KG1 (cell line): ENCODE results near the gene ZNF599.
A peak's percentile ranks its signal among the peaks of the same experiment; 100 is the strongest.
"Not testable (repeated sequence)": the region's sequence is repeated elsewhere in the genome, so short reads cannot be mapped to it uniquely, and the experiment has no call there.

Experiments
- DNase-seq: peaks from one replicate; lab custom pipeline; 2025; lab: John Stamatoyannopoulos, UW

Gene ZNF599

GRCh38 chr19:34772697-34773554 is at the start of gene ZNF599:
TSS of gene ZNF599 (minus strand) at chr19:34773215. CDS start at chr19:34772841, 374 bp downstream.
- DNase-seq, result peak; percentile 91

- no peak for DNase-seq
Observed at GRCh38 chr19:34818270-34818669, 45.3 kb upstream of the ZNF599 start.

GRCh38 chr19:34816708-34817107 is 43.7 kb upstream of the ZNF599 start:
- DNase-seq, result no peak

- DNase-seq, result no peak
Observed at GRCh38 chr19:34808566-34808965, 35.6 kb upstream of the ZNF599 start.

- DNase-seq, result no peak
Observed at GRCh38 chr19:34806976-34807860, 34.2 kb upstream of the ZNF599 start.

GRCh38 chr19:34804115-34804514 is 31.1 kb upstream of the ZNF599 start:
- DNase-seq, result no peak

GRCh38 chr19:34796953-34797352 is 23.9 kb upstream of the ZNF599 start:
- DNase-seq, result not testable (repeated sequence)

GRCh38 chr19:34794066-34794960 is 21.3 kb upstream of the ZNF599 start:
- no peak for DNase-seq

GRCh38 chr19:34793565-34793964 is 20.6 kb upstream of the ZNF599 start:
- no peak for DNase-seq

- DNase-seq, result no peak
Observed at GRCh38 chr19:34788074-34788473, 15.1 kb upstream of the ZNF599 start.

GRCh38 chr19:34787059-34787824 is 14.2 kb upstream of the ZNF599 start:
- no peak for DNase-seq

- no peak for DNase-seq
Observed at GRCh38 chr19:34786236-34786635, 13.2 kb upstream of the ZNF599 start.

GRCh38 chr19:34779652-34780051 is 6.6 kb upstream of the ZNF599 start:
- no peak for DNase-seq

GRCh38 chr19:34778342-34778741 is 5.3 kb upstream of the ZNF599 start:
- no peak for DNase-seq

- DNase-seq, result no peak
Observed at GRCh38 chr19:34774857-34775256, 1.8 kb upstream of the ZNF599 start.

GRCh38 chr19:34773555-34773864 is 495 bp upstream of the ZNF599 start:
- no peak for DNase-seq

- no peak for DNase-seq
Observed at GRCh38 chr19:34767951-34768350, 5.1 kb downstream of the ZNF599 start.

- no peak for DNase-seq
Observed at GRCh38 chr19:34766386-34766785, 6.6 kb downstream of the ZNF599 start.

- DNase-seq, result no peak
Observed at GRCh38 chr19:34759218-34759917, 13.6 kb downstream of the ZNF599 start.

GRCh38 chr19:34757441-34757840 is 15.6 kb downstream of the ZNF599 start:
- no peak for DNase-seq
